Measurements from ENCODE around the gene CFAP141.

DNA sequence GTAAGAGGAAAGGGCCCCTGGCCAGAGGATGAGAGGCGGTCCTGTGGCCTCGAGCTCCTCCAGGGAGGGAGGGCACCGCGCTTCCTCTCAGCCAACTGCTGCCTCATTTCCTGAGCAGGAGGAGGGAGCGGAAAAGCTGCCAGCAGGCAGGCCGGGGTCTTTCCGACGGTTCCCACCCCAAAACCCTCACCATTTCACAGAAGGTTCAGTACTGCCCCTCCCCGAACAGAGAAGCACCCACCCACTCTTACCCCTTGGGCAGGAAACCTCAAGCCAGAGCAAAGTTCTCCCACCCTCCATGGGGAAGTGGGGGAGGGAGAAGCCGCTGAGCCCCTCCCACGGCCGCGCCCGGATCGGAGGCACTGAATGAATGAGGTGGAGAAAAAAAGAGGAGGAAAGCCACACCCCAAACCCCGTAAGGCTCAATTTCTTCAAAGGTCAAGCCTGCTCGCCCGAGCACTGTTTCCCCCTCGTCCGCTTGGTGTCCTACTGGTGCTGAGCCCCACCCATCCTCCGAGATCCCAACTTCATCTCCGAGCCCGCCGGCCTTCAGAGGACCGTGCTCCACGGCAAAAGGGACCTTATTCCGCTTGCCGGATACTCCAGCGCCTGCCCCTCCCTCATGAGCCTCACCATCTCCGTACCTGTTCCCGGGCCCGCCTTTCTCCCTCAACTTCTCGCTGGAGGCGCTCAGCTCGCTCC is 23.6 kb downstream of the CFAP141 start:
- TF ChIP-seq CTCF (IDR thresholded peaks at IDR 0.05) (no peak), POLR2A (IDR thresholded peaks at IDR 0.05) (no peak)
